GM20431 (cell line): ENCODE measurements around the gene HDAC9.

ENCODE experiments used
- in situ Hi-C: fragments of 300-500 bp; cut with MseI, MboI; formaldehyde crosslinking; loops from one replicate; pipeline ENCODE4 v1.15.0; 2020; ENCODE audit warnings: low sequenced_read_pairs; ENCODE audit not compliant: unreplicated experiment

HDAC9 gene

DNA sequence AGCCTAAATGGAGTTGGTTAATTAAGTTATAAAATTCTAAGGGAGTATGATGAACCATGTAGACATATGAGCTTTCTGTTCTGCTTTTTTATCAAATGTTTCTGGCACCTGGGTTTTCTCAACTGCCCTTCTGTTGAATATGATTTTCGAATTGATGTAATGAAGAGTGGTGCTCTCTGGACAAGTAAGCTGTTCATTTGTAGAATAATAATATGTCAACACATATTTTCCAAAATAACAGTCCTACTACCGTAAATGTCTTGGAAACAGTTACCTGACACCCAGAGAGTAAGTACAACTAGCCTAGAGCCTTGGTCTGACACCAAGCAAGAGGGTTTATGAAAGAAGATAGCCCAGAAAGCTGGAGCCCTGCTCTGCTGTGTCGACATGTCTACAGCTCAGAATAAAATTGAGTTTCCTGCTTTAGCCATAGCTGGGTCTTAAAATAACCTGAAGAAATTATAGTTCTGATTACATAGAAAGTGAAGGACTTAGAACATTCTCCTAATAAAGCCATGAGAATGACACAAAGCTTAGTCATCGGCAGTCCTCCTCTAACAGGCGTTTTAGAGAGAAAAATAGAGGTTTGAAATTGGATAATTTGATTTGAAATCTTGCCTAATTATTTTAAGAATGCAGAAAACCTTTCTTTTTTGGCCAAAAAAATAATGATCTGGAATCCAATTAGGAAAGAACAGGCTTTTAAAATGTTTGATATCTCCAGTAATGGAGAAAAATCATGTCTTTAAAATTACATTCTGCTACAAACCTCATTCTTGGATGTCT lies 25.1 kb downstream of the HDAC9 start:
- in situ Hi-C loops = no loop called here

GRCh38 chr7:18521236-18521589 lies 25.7 kb downstream of the HDAC9 start:
- in situ Hi-C loops = no loop called here

GRCh38 chr7:18521945-18522566 lies 26.5 kb downstream of the HDAC9 start:
- in situ Hi-C loops = no loop called here

- in situ Hi-C loops = no loop called here
Measured at GRCh38 chr7:18524248-18524647, 28.7 kb downstream of the HDAC9 start.

GRCh38 chr7:18526368-18526878 lies 30.9 kb downstream of the HDAC9 start:
- in situ Hi-C loops = no loop called here

DNA sequence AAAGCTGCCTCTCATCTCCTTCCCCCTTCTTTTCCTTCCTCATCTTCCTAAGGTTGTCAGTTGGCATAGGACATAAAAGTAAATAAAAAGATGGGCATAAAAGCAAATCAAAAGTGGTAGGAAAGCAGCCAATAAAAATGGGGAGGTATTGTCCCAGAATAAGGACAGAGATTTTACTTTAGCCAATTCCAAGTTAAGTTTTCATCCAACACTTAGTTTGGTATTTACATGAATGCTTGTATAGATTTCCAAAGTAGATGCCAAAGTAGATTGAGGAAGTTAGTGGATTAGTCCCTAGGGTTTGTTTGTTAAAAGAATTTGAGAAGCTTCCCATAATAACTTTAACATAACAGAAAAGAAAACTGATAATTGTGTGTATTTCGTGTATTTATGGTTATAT lies 33.7 kb downstream of the HDAC9 start:
- in situ Hi-C loops = no loop called here

- in situ Hi-C loops = no loop called here
Measured at GRCh38 chr7:18530224-18531179, 35.0 kb downstream of the HDAC9 start.

- in situ Hi-C loops = no loop called here
Measured at GRCh38 chr7:18531539-18531938, 36.0 kb downstream of the HDAC9 start.

DNA sequence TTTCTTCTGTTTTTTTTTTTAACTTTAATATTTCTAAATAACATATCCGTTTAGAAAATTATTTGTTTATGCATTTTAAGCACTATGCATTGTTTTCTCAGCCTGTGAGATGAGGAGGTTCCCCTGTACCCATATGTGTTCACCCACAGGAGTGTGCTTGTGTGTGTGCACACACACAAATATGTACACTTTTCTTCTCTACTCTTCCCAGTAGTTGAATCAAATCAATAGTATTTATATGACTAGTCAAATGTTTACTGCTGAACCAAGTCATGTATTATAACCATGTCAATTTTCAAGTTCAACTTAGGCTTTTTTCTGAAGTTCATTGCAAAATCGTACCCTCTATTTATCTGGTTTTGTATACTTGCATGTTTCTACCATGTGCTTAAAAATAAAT lies 37.3 kb downstream of the HDAC9 start:
- in situ Hi-C loops = no loop called here

DNA sequence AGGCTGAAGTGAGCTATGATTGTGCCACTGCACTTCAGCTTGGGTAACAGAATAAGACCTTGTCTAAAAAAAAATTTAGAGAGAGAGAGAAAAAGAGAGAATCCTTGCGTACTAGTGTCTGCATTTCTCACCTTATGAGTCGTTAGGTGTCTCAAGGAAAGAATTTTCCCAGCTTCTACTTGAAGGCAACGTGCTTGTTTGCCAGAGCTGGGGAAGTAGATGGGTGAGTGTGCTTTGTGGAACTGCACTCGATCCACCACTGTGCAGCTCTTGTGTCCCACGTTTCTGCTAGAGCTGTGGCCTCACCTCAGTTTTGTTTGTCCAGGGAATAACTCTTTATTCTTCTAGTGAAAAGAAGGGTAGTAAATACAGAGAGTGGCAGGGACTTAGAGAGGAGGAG lies 38.9 kb downstream of the HDAC9 start:
- in situ Hi-C loops = no loop called here

- in situ Hi-C loops = no loop called here
Measured at GRCh38 chr7:18535810-18536415, 40.4 kb downstream of the HDAC9 start.

- in situ Hi-C loops = no loop called here
Measured at GRCh38 chr7:18536486-18536885, 40.9 kb downstream of the HDAC9 start.

DNA sequence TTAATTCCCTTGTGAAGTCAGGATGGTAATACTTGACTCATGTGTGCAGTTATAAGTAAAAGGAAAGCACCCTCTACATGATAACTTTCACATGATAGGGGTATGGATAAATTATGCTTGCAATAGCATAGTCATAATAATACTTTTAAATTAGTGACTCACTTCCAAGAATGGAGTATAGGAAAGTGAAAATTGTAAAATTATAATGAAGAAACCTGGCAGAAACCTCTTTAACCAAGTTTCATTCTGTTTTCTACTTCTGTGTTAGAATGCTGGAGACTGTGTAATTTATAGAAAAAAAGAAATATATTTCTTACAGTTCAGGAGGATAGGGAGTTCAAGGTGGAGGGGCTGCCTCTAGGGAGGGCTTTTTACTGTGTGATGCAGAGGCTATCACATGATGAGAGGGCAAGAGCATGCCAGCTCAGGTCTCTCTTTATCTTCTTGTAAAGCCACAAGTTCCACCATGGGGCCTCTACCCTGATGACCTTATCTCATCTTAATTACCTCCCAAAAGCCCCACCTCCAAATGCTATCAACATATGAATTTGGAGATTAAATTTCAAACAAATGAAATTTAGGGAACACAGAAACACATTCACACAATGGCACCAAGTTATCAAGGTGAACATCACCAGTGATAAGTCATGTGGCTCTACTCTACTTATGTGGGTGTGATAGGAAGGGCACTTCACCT lies 43.2 kb downstream of the HDAC9 start:
- in situ Hi-C loops = no loop called here

DNA sequence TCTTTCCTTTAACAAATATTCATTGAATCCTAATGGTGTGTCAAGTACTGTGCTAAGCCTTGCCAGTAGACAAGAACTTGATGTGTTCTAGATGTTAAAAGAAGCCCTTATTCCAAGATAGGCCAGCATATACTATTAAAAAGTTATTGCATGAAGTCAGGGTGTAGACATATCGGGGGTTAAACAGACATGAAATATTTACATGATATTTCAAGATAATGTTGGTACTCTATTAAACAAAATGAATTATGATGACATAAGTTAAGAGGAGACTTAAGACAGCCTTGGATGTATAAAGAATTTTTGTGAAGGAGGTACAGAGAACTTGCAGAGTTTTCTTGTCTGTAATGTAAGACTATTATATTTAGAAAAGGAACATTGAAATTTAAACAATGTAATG lies 44.8 kb downstream of the HDAC9 start:
- in situ Hi-C loops = no loop called here

DNA sequence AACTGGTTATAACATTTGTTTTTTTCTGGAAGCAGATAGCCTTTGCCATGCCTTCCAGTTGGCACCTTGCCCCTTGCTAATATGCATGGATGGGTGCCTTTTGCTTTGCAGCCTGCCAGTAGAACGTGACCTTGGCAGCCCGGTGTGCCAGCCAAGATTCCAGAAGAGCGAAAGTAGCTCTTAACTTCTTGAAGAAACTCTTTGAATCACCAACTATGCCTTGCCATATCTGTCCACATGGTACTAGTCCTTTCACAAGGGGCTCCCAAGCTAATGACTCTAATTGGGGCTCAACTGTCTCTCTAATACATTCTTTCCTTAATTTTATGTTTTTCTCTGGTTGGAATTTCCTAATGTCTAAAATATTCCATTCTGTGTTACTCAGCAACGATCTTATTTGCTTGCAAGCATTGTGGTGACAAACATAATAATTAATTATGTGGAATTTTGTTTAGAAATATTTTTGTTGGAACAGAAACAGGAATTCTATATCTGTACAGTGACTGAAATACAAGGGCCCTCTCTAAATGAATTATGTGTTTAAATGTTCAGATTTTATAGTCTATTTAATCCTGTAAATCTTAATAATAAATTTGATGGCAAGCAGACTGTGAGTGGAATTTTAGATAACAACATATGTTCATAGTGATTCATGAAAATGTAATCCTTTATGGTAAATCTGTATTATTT lies 45.8 kb downstream of the HDAC9 start:
- in situ Hi-C loops = no loop called here

GRCh38 chr7:18541871-18542212 lies 46.3 kb downstream of the HDAC9 start:
- in situ Hi-C loops = no loop called here

DNA sequence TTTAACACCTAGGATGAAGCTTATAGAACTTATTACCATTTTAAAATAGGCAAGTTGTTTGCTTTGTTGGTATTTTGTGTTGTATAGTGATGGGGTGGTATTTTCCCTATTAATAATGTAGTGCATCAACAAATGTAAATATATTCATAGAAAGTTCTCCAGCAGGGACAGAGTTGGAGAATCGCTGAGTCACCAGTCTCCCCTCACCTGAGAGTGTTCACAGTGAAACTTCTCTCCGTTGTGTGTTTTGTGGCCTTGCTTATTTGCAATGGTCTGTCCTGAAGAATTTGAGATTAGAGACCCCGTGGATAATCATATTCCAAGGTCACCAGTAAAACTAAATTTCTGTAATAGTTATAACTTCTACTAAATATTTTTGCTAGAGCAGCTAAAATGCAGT lies 51.0 kb downstream of the HDAC9 start:
- in situ Hi-C loops = no loop called here

DNA sequence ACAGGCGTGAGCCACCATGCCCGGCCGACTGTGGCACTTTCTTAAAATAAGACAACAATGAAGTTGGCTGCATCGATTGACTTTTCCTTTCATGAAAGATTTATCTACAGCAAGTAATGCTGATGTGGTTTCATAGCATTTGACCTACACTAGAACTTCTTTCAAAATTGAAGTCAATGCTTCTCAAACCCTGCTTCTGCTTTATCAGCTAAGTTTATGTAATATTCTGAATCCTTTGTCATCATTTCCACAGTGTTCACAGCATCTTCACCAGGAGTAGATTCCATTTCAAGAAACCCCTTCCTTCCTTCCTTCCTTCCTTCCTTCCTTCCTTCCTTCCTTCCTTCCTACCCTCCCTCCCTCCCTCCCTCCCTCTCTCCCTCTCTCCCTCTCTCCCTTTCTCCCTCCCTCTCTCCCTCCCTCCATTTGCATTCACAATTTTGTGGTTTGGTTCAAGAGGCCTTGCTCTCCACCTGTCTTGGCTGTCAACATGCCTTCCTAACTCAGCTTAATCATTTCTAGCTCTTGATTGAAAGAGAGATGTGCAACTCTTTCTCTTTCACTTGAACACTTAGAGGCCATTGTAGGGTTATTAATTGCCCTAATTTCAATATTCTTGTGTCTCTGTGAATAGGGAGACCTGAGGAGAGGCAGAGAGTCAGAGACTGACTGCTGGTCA lies 52.1 kb downstream of the HDAC9 start:
- in situ Hi-C loops = no loop called here

GRCh38 chr7:18548534-18548933 lies 53.0 kb downstream of the HDAC9 start:
- in situ Hi-C loops = no loop called here
